GM18511 (cell line): ENCODE data around the gene STARD7.
"Not testable (repeated sequence)": the region's sequence is repeated elsewhere in the genome, so short reads cannot be mapped to it uniquely, and the experiment has no call there.

Experiments used
- ATAC-seq: cut with Tn5 transposase; IDR thresholded peaks from one replicate; pipeline ENCODE4 v1.9.1; 2021; ENCODE audit warnings: mild to moderate bottlenecking, moderate library complexity; ENCODE audit not compliant: unreplicated experiment

STARD7 gene

GRCh38 chr2:96208143-96209010 lies at the start of gene STARD7:
Gene STARD7 (minus strand): TSS chr2:96208827. CDS start chr2:96208434, 393 bp downstream.
- ATAC-seq: peak; percentile 91

- not testable (repeated sequence) for ATAC-seq
These were observed 49.1 kb upstream of the STARD7 start for GRCh38 chr2:96257744-96258143.

- ATAC-seq: no peak
These were observed 48.0 kb upstream of the STARD7 start for GRCh38 chr2:96256611-96257113.

- no peak for ATAC-seq
These were observed 45.9 kb upstream of the STARD7 start for GRCh38 chr2:96254571-96254970.

GRCh38 chr2:96253006-96253405 lies 44.4 kb upstream of the STARD7 start:
- no peak for ATAC-seq

- ATAC-seq: no peak
These were observed 43.9 kb upstream of the STARD7 start for GRCh38 chr2:96252526-96252925.

- ATAC-seq: no peak
These were observed 43.2 kb upstream of the STARD7 start for GRCh38 chr2:96251721-96252292.

GRCh38 chr2:96250188-96250587 lies 41.6 kb upstream of the STARD7 start:
- ATAC-seq: no peak

GRCh38 chr2:96249654-96250053 lies 41.0 kb upstream of the STARD7 start:
- ATAC-seq: no peak

GRCh38 chr2:96248624-96249023 lies 40.0 kb upstream of the STARD7 start:
- ATAC-seq: no peak

GRCh38 chr2:96247896-96248295 lies 39.3 kb upstream of the STARD7 start:
- ATAC-seq: no peak

GRCh38 chr2:96247009-96247408 lies 38.4 kb upstream of the STARD7 start:
- no peak for ATAC-seq

GRCh38 chr2:96245609-96246390 lies 37.2 kb upstream of the STARD7 start:
- ATAC-seq: no peak

- no peak for ATAC-seq
These were observed 35.2 kb upstream of the STARD7 start for GRCh38 chr2:96243843-96244242.

GRCh38 chr2:96241900-96242611 lies 33.4 kb upstream of the STARD7 start:
- ATAC-seq: peak; percentile 94

- ATAC-seq: no peak
These were observed 32.6 kb upstream of the STARD7 start for GRCh38 chr2:96241227-96241626.

GRCh38 chr2:96240341-96241038 lies 31.9 kb upstream of the STARD7 start:
- no peak for ATAC-seq

- no peak for ATAC-seq
These were observed 31.2 kb upstream of the STARD7 start for GRCh38 chr2:96239745-96240264.

GRCh38 chr2:96239091-96239490 lies 30.5 kb upstream of the STARD7 start:
- no peak for ATAC-seq

GRCh38 chr2:96238266-96238665 lies 29.6 kb upstream of the STARD7 start:
- no peak for ATAC-seq
